Measurements from ENCODE around the gene GRID1. TPM values are rescaled to one million over a fixed set of nuclear protein-coding genes. Genes with fewer than 3 reads are reported as not detected.

The GRID1 gene
- total RNA-seq, 4 donors from 2014 or later: 1.4 to 4.9 (median 2.0) TPM

- TF ChIP-seq POLR2A (IDR thresholded peaks at IDR 0.05): no peak
- TF ChIP-seq, protein P1, sequence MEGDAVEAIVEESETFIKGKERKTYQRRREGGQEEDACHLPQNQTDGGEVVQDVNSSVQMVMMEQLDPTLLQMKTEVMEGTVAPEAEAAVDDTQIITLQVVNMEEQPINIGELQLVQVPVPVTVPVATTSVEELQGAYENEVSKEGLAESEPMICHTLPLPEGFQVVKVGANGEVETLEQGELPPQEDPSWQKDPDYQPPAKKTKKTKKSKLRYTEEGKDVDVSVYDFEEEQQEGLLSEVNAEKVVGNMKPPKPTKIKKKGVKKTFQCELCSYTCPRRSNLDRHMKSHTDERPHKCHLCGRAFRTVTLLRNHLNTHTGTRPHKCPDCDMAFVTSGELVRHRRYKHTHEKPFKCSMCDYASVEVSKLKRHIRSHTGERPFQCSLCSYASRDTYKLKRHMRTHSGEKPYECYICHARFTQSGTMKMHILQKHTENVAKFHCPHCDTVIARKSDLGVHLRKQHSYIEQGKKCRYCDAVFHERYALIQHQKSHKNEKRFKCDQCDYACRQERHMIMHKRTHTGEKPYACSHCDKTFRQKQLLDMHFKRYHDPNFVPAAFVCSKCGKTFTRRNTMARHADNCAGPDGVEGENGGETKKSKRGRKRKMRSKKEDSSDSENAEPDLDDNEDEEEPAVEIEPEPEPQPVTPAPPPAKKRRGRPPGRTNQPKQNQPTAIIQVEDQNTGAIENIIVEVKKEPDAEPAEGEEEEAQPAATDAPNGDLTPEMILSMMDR (IDR thresholded peaks at IDR 0.05): no peak
- no peak for DNase-seq (ENCODE audit: low spot score in 2 of 2)
- intact Hi-C loops (cut with DNase I; ENCODE audit: low total_unique reads): no loop called here
- H3K4me3 ChIP-seq (ENCODE audit: low read depth, poor library complexity, severe bottlenecking): no peak overlapping the region
- 53 to 59% methylated on average over 3 of the region's 3 CpGs for WGBS, 2 donors
Observed at GRCh38 chr10:85594239-85594638, 772.4 kb downstream of the GRID1 start.

DNA sequence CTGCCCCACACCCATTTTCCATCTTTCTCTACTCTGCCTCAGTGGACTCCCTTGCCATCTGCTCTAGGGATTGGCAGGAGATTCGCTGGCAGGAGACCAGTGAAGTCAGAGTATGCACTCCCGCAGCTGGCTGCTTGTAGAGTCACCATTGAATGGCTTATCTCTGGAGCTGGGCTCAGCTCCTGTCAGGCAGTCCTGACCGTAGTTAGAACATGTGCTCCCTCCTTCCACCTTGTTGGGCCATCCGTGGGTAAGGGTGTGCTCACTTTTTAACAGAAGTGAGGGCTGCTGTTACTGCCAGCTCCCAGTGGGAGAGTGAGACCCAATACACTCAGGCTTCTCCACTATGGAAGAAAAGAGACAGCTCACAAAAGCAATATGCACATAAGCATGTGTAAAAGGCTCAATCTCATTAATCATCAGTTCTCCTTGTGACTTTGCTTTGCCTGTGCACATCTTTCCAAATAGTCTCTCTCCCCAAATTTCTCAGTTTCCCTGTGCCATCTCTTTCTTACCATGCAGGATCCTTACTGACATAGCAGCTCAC is 773.3 kb downstream of the GRID1 start:
- TF ChIP-seq, protein P1 (IDR thresholded peaks at IDR 0.05): no peak
- no peak for TF ChIP-seq POLR2A (IDR thresholded peaks at IDR 0.05)
- no peak for DNase-seq (ENCODE audit: low spot score in 2 of 2)
- intact Hi-C loops (cut with DNase I; ENCODE audit: low total_unique reads): no loop called here
- WGBS, 2 donors: 56 to 65% methylated on average over 4 of the region's 4 CpGs
- H3K4me3 ChIP-seq (ENCODE audit: low read depth, poor library complexity, severe bottlenecking): no peak overlapping the region

DNA sequence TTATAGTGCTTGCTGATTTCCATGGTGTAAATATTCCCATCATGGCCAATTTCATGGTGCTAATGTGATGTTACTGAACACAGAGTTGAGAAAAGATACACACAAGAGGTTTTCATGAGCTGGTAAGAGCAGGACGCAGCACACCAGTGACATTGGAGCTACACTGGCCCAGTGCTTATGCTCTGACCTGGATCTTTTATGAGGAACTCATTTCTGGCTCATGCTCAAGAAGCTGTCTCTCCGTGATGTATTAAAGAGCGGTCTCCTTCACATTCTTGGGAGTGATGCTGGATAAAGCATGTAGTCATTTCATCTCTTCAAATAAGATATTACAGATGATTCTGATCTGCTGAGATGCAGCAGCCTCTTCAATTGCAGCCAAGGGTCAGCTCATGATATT is 785.2 kb downstream of the GRID1 start:
- 80 to 91% methylated on average over 3 of the region's 3 CpGs for WGBS, 2 donors
- no peak for DNase-seq (ENCODE audit: low spot score in 2 of 2)
- intact Hi-C loops (cut with DNase I; ENCODE audit: low total_unique reads): no loop called here
- TF ChIP-seq, protein P1 (IDR thresholded peaks at IDR 0.05): no peak
- TF ChIP-seq POLR2A (IDR thresholded peaks at IDR 0.05): no peak
- H3K4me3 ChIP-seq (ENCODE audit: low read depth, poor library complexity, severe bottlenecking): no peak overlapping the region

GRCh38 chr10:85580585-85580984 is 786.0 kb downstream of the GRID1 start:
- H3K4me3 ChIP-seq (ENCODE audit: low read depth, poor library complexity, severe bottlenecking): no peak overlapping the region
- TF ChIP-seq POLR2A (IDR thresholded peaks at IDR 0.05): no peak
- TF ChIP-seq, protein P1 (IDR thresholded peaks at IDR 0.05): no peak
- intact Hi-C loops (cut with DNase I; ENCODE audit: low total_unique reads): no loop called here
- DNase-seq (ENCODE audit: low spot score in 2 of 2): no peak
- whole genome bisulfite sequencing, 2 donors: 30 to 39% methylated on average over 2 of the region's 2 CpGs

- no peak overlapping the region for H3K4me3 ChIP-seq (ENCODE audit: low read depth, poor library complexity, severe bottlenecking)
- TF ChIP-seq, protein P1 (IDR thresholded peaks at IDR 0.05): no peak
- TF ChIP-seq POLR2A (IDR thresholded peaks at IDR 0.05): no peak
- WGBS, 2 donors: 71 to 77% methylated on average over 2 of the region's 2 CpGs
- intact Hi-C loops (cut with DNase I; ENCODE audit: low total_unique reads): no loop called here
- DNase-seq (ENCODE audit: low spot score in 2 of 2): no peak
Observed at GRCh38 chr10:85578860-85579259, 787.7 kb downstream of the GRID1 start.

GRCh38 chr10:85575441-85575840 is 791.2 kb downstream of the GRID1 start:
- TF ChIP-seq, protein P1 (IDR thresholded peaks at IDR 0.05): no peak
- TF ChIP-seq POLR2A (IDR thresholded peaks at IDR 0.05): no peak
- intact Hi-C loops (cut with DNase I; ENCODE audit: low total_unique reads): no loop called here
- no peak for DNase-seq (ENCODE audit: low spot score in 2 of 2)
- WGBS, 2 donors: 96 to 100% methylated on average over 1 of the region's 1 CpG
- H3K4me3 ChIP-seq (ENCODE audit: low read depth, poor library complexity, severe bottlenecking): no peak overlapping the region

Measured in lower leg skin (tissue), 4 donors.